Testis (tissue), 2 donors: Measurements from ENCODE around the gene SLC6A19.

ENCODE experiments used
- POLR2A ChIP-seq: fragments of 450-650 bp; IDR thresholded peaks from one replicate; pipeline ENCODE4 v1.6.1; 2017; ENCODE audit warnings: antibody characterized with exemption, mild to moderate bottlenecking, moderate library complexity
- TF ChIP-seq, protein P1 (sequence below), 3 experiments: fragments of 450-650 bp in 2 of 3; fragments of 200-600 bp in 1 of 3; sonication (generic) in 1 of 3; IDR thresholded peaks; one replicate each; pipeline ENCODE4 v1.5.1; 2016 to 2019; ENCODE audit warnings: antibody characterized with exemption in 3 of 3, mild to moderate bottlenecking in 2 of 3, moderate library complexity in 1 of 3

DNA sequence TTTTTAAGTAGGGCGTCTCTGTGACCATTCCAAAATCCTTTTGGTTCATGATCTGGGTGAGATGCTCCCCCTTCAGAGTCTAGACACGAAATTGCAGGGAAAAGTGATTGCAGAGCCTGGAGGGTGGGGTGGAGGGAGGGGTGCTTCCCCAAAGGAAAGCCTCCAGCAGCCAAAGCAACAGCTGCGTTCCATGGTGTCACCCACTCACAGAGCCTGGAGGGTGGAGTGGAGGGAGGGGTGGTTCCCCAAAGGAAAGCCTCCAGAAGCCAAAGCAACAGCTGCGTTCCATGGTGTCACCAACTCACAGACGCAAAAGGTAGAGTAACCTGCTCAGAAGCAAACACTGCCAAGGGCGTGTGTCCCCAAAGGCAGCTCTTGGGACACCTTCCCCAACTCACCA lies 46.4 kb downstream of the SLC6A19 start:
- TF ChIP-seq, protein P1, sequence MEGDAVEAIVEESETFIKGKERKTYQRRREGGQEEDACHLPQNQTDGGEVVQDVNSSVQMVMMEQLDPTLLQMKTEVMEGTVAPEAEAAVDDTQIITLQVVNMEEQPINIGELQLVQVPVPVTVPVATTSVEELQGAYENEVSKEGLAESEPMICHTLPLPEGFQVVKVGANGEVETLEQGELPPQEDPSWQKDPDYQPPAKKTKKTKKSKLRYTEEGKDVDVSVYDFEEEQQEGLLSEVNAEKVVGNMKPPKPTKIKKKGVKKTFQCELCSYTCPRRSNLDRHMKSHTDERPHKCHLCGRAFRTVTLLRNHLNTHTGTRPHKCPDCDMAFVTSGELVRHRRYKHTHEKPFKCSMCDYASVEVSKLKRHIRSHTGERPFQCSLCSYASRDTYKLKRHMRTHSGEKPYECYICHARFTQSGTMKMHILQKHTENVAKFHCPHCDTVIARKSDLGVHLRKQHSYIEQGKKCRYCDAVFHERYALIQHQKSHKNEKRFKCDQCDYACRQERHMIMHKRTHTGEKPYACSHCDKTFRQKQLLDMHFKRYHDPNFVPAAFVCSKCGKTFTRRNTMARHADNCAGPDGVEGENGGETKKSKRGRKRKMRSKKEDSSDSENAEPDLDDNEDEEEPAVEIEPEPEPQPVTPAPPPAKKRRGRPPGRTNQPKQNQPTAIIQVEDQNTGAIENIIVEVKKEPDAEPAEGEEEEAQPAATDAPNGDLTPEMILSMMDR (IDR thresholded peaks at IDR 0.05), result no peak
- no peak for TF ChIP-seq POLR2A
